GM23338 (cell line): Measurements from ENCODE around the gene LAMTOR4. TPM values are rescaled to one million over a fixed set of nuclear protein-coding genes. Genes with fewer than 3 reads are reported as not detected.

Experiments
- ATAC-seq: fragments of 200-7000 bp; cut with Tn5 transposase; 3 replicates; pipeline ENCODE4 v1.9.1; 2020
- DNase-seq: peaks from one replicate; pipeline ENCODE4 v3.0.0-alpha.2; 2015; ENCODE audit warnings: low spot score
- H2AFZ ChIP-seq: fragments of 200-600 bp; sonication (generic); 2 replicates; pipeline ENCODE4 v1.8.0; 2016; ENCODE audit warnings: antibody characterized with exemption, mild to moderate bottlenecking, moderate library complexity
- H3F3A ChIP-seq: fragments of 200-600 bp; sonication (generic); replicated peaks from 2 replicates; pipeline ENCODE4 v1.8.0; 2017; ENCODE audit warnings: antibody characterized with exemption, mixed run types, low read depth
- H3K27ac ChIP-seq: fragments of 200-600 bp; sonication (generic); 2 replicates; pipeline ENCODE4 v1.6.1; 2016; ENCODE audit warnings: low read depth
- H3K27me3 ChIP-seq: fragments of 200-600 bp; sonication (generic); 2 replicates; pipeline ENCODE4 v1.8.0; 2016; ENCODE audit warnings: mild to moderate bottlenecking, mixed run types, moderate library complexity; ENCODE audit not compliant: insufficient read depth
- H3K36me3 ChIP-seq: fragments of 200-600 bp; sonication (generic); 2 replicates; pipeline ENCODE4 v1.8.0; 2016; ENCODE audit warnings: mild to moderate bottlenecking; ENCODE audit not compliant: insufficient read depth
- H3K4me1 ChIP-seq: fragments of 200-600 bp; sonication (generic); 2 replicates; pipeline ENCODE4 v1.8.0; 2016; ENCODE audit warnings: mild to moderate bottlenecking, moderate library complexity; ENCODE audit not compliant: insufficient read depth
- H3K4me2 ChIP-seq: fragments of 200-600 bp; sonication (generic); 2 replicates; pipeline ENCODE4 v1.7.1; 2017; ENCODE audit warnings: mixed run types
- H3K4me3 ChIP-seq: fragments of 200-600 bp; sonication (generic); 2 replicates; pipeline ENCODE4 v1.6.1; 2016; ENCODE audit warnings: mixed run types
- H3K79me2 ChIP-seq: fragments of 200-600 bp; sonication (generic); replicated peaks from 2 replicates; pipeline ENCODE4 v1.8.0; 2017; ENCODE audit warnings: mild to moderate bottlenecking; ENCODE audit not compliant: insufficient read depth
- H3K9me2 ChIP-seq: fragments of 200-600 bp; sonication (generic); 2 replicates; pipeline ENCODE4 v1.8.0; 2017; ENCODE audit not compliant: insufficient read depth
- H4K20me1 ChIP-seq: fragments of 200-600 bp; sonication (generic); replicated peaks from 2 replicates; pipeline ENCODE4 v1.8.0; 2017; ENCODE audit warnings: mild to moderate bottlenecking; ENCODE audit not compliant: insufficient read depth
- H3K27ac Mint-ChIP-seq: 2 replicates; pipeline ENCODE4 v1.8.0; 2020; ENCODE audit warnings: inconsistent platforms, mild to moderate bottlenecking, moderate library complexity, mixed read lengths
- H3K27me3 Mint-ChIP-seq: 3 replicates; pipeline ENCODE4 v1.8.0; 2022; ENCODE audit warnings: low read depth, mild to moderate bottlenecking, moderate library complexity, mixed read lengths, inconsistent platforms; ENCODE audit not compliant: insufficient read depth, poor library complexity
- H3K36me3 Mint-ChIP-seq: 3 replicates; pipeline ENCODE4 v1.8.0; 2021; ENCODE audit warnings: low read depth, mild to moderate bottlenecking, inconsistent platforms, moderate library complexity, mixed read lengths
- H3K4me1 Mint-ChIP-seq: 3 replicates; pipeline ENCODE4 v1.8.0; 2020; ENCODE audit warnings: mild to moderate bottlenecking, inconsistent platforms, mixed read lengths
- H3K4me3 Mint-ChIP-seq: 3 replicates; pipeline ENCODE4 v1.8.0; 2021; ENCODE audit warnings: moderate library complexity, mild to moderate bottlenecking, inconsistent platforms, mixed read lengths
- H3K9me3 Mint-ChIP-seq: 3 replicates; pipeline ENCODE4 v1.8.0; 2020; ENCODE audit warnings: moderate library complexity, mild to moderate bottlenecking, inconsistent platforms, mixed read lengths
- CREB1 ChIP-seq: fragments of 250-450 bp; sonication (Bioruptor Pico); IDR thresholded peaks from 2 replicates; pipeline ENCODE4 v1.5.0; 2020; ENCODE audit warnings: low read depth, mild to moderate bottlenecking, moderate library complexity
- EZH2phosphoT487 ChIP-seq: fragments of 200-600 bp; sonication (generic); IDR thresholded peaks from one replicate; pipeline ENCODE4 v1.8.1; 2018; ENCODE audit warnings: antibody characterized with exemption; ENCODE audit not compliant: unreplicated experiment
- NANOG ChIP-seq: IDR thresholded peaks from 2 replicates; pipeline ENCODE4 v1.6.1; 2016; ENCODE audit warnings: antibody characterized with exemption, borderline replicate concordance
- POLR2AphosphoS5 ChIP-seq: IDR thresholded peaks from 2 replicates; pipeline ENCODE4 v1.6.1; 2016; ENCODE audit warnings: antibody characterized with exemption, low read depth
- REST ChIP-seq: IDR thresholded peaks from one replicate; pipeline ENCODE4 v1.6.1; 2018; ENCODE audit warnings: antibody characterized with exemption; ENCODE audit not compliant: unreplicated experiment
- STAT1 ChIP-seq: IDR thresholded peaks from one replicate; pipeline ENCODE4 v1.6.1; 2016; ENCODE audit warnings: antibody characterized with exemption; ENCODE audit not compliant: unreplicated experiment
- ZNF331 ChIP-seq: fragments of 250-450 bp; sonication (Bioruptor Pico); IDR thresholded peaks from 2 replicates; pipeline ENCODE4 v1.5.0; 2020; ENCODE audit warnings: low read depth, mild to moderate bottlenecking, moderate library complexity
- polyA plus RNA-seq: library from polyadenylated mRNA; unstranded; fragments of >200 nt; fragmentation: Nextera tagmentation; extraction: Ambion mirVana; gene quantifications from 2 replicates; pipeline ENCODE4 v1.2.1, GENCODE V29; 2016
- total RNA-seq: library from RNA; depleted of rRNA; stranded (reverse); fragments of >200 nt; shearing (Covaris generic); gene quantifications from 2 replicates; pipeline ENCODE4 v1.2.3, GENCODE V29; 2014
- TF ChIP-seq, protein P1 (sequence below): IDR thresholded peaks from 2 replicates; pipeline ENCODE4 v1.6.1; 2016; ENCODE audit warnings: antibody characterized with exemption
- TF ChIP-seq, protein P2 (sequence below), 2 experiments: fragments of 200-600 bp in 1 of 2; sonication (generic) in 1 of 2; conservative IDR thresholded peaks; 2 replicates each; pipeline versions ENCODE4 v1.5.1 to v1.6.1; 2016 to 2017; ENCODE audit warnings: antibody characterized with exemption in 2 of 2, low read depth in 2 of 2, mild to moderate bottlenecking in 2 of 2, moderate library complexity in 1 of 2

LAMTOR4 gene
- total and polyA plus RNA-seq, 2 experiments from 2014 or later, result 145 to 333 TPM

DNA sequence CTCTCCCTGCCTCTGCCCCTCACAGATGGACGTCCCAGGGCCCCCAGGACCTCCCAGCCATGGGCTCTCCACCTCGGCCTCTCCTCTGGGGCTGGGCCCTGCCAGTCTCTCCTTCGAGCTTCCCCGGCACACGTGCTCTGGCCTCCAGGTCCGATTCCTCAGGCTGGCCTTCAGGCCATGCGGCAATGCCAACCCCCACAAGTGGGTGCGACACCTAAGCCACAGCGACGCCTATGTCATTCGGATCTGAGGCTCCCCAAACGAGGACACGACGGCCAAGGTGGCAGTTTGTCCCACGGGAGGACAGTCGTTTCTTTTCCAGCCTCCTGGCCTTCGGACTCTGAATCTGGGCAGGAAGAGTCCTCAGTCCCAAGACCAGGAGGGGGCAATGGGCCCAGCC lies 42.1 kb upstream of the LAMTOR4 start:
- ATAC-seq (no peak), DNase-seq (no peak)
- Mint-ChIP-seq H3K4me1 (peaks cover 8% of the 10 kb centered on the region), H3K9me3 (no peaks in the 10 kb centered on the region), H3K4me3 (no peak overlapping the region), H3K27me3 (peaks cover 31% of the 10 kb centered on the region), H3K27ac (no peak overlapping the region), H3K36me3 (peaks cover 75% of the 10 kb centered on the region)
- no peaks in the 10 kb centered on the region for H3K27me3 ChIP-seq
- H3K4me3 ChIP-seq, result no peak overlapping the region
- H3K36me3 ChIP-seq, result peaks cover 17% of the 10 kb centered on the region; the same call in 1 of the 2 replicates
- no peak overlapping the region for H3K27ac ChIP-seq
- H3K4me2 ChIP-seq, result no peak overlapping the region
- peaks cover 8% of the 10 kb centered on the region; the same call in 1 of the 2 replicates for H3K79me2 ChIP-seq
- H2AFZ ChIP-seq, result no peak overlapping the region
- no peak for TF ChIP-seq ZNF331 (CRISPR knock-in tag)
- TF ChIP-seq EZH2phosphoT487, result no peak
- TF ChIP-seq REST, result no peak
- TF ChIP-seq CREB1 (CRISPR knock-in tag), result no peak
- no peak for TF ChIP-seq POLR2AphosphoS5
- TF ChIP-seq, protein P1, sequence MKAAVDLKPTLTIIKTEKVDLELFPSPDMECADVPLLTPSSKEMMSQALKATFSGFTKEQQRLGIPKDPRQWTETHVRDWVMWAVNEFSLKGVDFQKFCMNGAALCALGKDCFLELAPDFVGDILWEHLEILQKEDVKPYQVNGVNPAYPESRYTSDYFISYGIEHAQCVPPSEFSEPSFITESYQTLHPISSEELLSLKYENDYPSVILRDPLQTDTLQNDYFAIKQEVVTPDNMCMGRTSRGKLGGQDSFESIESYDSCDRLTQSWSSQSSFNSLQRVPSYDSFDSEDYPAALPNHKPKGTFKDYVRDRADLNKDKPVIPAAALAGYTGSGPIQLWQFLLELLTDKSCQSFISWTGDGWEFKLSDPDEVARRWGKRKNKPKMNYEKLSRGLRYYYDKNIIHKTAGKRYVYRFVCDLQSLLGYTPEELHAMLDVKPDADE, result no peak
- no peak for TF ChIP-seq NANOG
- H3K4me1 ChIP-seq, result peaks cover 5% of the 10 kb centered on the region; the same call in 1 of the 2 replicates
- H4K20me1 ChIP-seq, result no peaks in the 10 kb centered on the region
- H3F3A ChIP-seq, result peaks cover 4% of the 10 kb centered on the region; the same call in 1 of the 2 replicates
- H3K9me2 ChIP-seq, result no peaks in the 10 kb centered on the region

DNA sequence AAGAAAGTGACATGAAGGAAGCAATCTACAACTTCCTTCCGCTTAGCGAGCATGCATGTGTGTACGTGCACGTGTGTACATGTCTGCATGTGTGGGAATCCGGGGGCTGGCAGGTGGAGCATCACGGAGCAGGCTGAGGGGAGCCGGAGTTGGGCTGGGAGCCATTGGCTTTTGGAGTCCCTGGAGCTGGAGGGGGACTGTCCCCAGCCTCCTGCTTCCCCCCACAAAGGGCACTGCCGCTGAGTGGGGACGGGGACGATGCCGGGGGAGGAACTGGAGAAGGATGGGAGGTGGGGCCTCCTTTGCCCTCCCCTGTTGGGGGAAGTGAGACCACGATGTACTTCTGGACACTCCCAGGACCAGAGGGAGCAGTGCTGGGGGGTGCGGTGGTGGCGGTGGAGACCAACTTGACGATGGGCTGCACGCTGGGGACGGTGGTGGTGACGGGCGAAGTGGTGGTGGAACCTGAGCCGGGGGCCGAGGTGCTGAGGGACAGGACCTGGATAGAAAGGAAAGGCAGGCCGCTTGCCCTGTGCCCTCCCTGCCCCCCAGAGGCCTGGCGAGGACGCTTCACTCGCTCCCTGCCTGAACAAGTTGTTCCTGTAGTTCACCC lies 41.5 kb upstream of the LAMTOR4 start:
- H3K27ac ChIP-seq, result no peak overlapping the region
- Mint-ChIP-seq H3K27ac (no peak overlapping the region), H3K36me3 (peaks cover 81% of the 10 kb centered on the region), H3K27me3 (peaks cover 30% of the 10 kb centered on the region), H3K9me3 (no peaks in the 10 kb centered on the region), H3K4me1 (peaks cover 8% of the 10 kb centered on the region), H3K4me3 (no peak overlapping the region; the same call in 2 of the 3 replicates)
- no peak overlapping the region for H2AFZ ChIP-seq
- peaks cover 5% of the 10 kb centered on the region; the same call in 1 of the 2 replicates for H3K79me2 ChIP-seq
- H3K4me1 ChIP-seq, result peaks cover 5% of the 10 kb centered on the region; the same call in 1 of the 2 replicates
- no peaks in the 10 kb centered on the region for H3K9me2 ChIP-seq
- DNase-seq (no peak), ATAC-seq (no peak)
- no peak overlapping the region for H3K4me3 ChIP-seq
- no peak overlapping the region for H3K4me2 ChIP-seq
- H3F3A ChIP-seq, result peaks cover 4% of the 10 kb centered on the region; the same call in 1 of the 2 replicates
- H3K36me3 ChIP-seq, result peaks cover 17% of the 10 kb centered on the region; the same call in 1 of the 2 replicates
- H3K27me3 ChIP-seq, result no peaks in the 10 kb centered on the region
- no peaks in the 10 kb centered on the region for H4K20me1 ChIP-seq
- TF ChIP-seq ZNF331 (CRISPR knock-in tag) (no peak), NANOG (no peak), CREB1 (CRISPR knock-in tag) (no peak), STAT1 (no peak)
- TF ChIP-seq, protein P2, sequence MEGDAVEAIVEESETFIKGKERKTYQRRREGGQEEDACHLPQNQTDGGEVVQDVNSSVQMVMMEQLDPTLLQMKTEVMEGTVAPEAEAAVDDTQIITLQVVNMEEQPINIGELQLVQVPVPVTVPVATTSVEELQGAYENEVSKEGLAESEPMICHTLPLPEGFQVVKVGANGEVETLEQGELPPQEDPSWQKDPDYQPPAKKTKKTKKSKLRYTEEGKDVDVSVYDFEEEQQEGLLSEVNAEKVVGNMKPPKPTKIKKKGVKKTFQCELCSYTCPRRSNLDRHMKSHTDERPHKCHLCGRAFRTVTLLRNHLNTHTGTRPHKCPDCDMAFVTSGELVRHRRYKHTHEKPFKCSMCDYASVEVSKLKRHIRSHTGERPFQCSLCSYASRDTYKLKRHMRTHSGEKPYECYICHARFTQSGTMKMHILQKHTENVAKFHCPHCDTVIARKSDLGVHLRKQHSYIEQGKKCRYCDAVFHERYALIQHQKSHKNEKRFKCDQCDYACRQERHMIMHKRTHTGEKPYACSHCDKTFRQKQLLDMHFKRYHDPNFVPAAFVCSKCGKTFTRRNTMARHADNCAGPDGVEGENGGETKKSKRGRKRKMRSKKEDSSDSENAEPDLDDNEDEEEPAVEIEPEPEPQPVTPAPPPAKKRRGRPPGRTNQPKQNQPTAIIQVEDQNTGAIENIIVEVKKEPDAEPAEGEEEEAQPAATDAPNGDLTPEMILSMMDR (conservative IDR thresholded peaks at IDR 0.05; ENCODE audit: low read depth in 2 of 2), result no peak
